NOMO-1 treated with DMSO at 0.1 percent for 48 hours (cell line): Measurements from ENCODE around the gene SEC61B.

Experiments used
- DNase-seq: peaks from one replicate; lab custom pipeline; 2025; ENCODE audit not compliant: unreplicated experiment; lab: John Stamatoyannopoulos, UW

The SEC61B gene

DNA sequence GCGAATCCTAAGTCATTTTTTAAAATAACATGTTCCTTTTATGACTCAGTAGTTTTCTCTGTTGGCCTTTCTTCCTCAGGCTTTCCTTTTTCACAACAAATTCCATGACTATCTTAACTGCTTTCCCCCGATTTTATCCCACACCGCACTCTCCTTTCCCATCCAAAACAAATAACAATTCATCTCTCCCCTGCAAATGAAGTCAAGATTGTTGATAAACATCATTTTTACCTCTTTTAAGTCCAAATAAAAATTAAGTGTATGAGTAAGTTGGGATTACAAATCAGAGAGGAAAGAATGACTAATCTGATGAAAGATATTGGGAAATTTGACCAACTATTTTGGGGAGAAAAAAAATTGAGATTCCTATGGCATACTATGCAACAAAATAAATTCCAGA lies 47.3 kb downstream of the SEC61B start:
- no peak for DNase-seq

DNA sequence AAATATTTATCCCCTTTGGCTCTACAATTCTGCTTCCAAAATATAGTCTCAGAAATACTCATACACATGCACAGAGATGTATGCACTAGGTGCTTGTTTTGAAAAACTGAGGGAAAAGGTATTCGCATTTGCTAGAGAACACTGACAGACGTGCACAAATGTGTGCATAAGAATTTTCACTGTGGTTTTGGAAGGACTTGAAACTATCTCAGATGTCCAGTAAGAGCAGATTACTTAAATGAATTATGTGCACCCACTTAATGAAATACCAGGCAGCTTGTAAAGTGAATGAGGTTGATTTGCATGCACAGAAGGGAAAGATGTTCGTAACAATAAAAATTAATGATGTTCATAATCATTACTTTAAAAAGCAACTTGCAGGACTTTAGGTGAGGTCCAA lies 48.4 kb downstream of the SEC61B start:
- DNase-seq: no peak

DNA sequence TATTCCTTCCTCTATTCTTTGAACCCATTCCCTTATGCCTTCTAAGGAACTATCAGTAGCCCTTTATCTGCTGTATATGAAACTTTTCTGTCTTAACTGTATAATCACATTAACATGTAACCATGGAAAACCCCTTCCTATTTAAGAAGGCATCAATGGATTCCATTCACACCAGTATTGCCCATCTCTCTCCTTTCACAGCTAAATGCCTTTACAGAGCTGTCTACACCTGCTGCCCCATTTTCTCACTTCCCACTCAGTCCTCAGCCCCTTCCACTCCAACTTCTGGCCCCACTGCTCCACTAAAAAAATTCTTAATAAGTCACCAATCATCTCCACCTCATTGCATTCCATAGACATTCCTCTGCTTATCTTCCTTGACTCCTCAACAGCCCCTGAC lies 50.8 kb downstream of the SEC61B start:
- DNase-seq: no peak

DNA sequence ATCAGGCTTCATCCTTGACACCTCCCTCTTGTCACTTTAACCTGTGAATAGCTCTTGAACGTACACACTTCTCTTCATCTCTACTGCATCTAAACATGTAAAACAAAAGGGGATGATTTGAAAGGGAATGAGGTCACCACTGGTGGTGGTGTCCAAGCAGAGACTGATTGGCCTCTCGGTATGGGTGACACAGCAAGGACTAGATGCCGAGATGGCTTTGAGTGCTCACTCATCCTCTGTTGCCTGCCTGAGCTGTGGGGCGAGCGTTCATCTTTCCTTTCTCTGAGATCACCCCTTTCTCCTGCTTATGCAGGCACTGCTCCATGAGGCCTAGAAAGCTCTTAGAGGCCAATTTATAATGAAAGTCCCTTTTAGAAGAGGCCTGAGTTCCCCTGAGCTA lies 51.9 kb downstream of the SEC61B start:
- DNase-seq: no peak

DNA sequence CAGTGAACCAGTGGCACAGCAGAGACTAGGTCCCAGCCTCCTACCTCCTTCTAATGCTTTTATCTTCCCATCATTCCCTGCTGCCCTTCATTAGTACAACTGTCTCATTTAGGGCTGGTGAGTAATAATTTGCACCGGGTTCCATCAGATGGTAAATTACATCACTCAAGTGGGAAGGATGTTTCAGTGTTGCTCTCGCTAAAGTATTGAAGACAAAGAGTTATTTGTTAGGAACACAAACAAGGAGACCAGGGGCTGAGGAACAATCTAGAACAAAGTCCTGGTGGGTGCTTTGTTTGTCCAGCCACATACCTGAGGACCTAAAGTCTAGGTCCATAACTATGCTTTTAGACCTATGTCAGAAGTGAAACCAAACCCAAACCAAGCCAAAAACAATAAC lies 52.4 kb downstream of the SEC61B start:
- DNase-seq: no peak
